DMS79 (cell line): Measurements from ENCODE around the gene ARHGEF7.

Experiments used
- DNase-seq: peaks from one replicate; lab custom pipeline; 2025; lab: John Stamatoyannopoulos, UW

Gene ARHGEF7

DNA sequence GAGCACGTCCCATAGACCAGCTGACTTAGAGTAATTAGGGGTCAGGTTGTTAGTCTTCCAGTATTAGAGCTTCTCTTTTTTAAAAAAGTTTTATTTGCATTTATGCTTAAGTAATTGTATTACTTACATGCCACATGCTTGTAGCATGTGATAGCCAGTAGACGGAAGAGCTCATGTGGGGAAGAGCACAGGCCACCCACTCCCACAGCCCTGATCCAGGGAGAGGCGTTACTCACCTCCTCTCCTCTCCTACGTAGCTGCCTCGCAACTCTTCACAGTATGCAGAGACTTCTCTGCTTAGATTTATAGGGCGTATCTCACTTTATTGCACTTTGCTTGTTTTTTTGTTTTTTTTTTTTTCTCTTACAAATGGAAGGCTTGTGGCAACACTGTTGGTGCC lies 110.1 kb downstream of the ARHGEF7 start:
- no peak for DNase-seq

DNA sequence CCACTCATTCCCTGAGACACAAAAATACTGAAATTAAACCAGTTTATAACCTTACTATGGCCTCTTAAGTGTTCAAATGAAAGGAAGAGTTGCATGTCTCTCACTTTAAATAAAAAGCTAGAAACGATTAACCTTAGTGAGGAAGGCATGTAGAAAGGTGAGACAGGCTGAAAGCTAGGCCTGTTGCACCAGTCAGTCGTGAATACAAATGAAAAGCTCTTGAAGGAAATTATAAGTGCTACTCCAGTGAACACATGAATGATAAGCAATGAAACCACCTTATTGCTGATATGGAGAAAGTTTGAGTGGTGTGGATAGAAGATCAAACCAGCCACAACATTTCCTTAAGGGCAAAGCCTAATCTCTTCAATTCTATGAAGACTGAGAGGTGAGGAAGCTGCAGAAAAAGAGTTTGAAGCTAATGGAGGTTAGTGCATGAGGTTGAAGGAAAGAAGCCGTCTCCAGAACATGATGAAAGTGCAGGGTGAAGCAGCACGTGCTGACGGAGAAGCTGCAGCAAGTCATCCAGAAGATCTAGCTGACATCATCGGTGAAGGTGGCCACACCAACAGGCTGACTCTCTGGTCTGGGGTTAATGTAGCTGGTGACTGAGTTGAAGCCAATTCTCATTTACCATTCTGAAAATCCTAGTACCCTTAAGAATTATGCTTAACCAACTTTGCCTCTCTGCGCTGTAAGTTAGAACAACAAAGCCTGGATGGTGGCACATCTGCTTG lies 110.9 kb downstream of the ARHGEF7 start:
- peak; percentile 82 for DNase-seq

DNA sequence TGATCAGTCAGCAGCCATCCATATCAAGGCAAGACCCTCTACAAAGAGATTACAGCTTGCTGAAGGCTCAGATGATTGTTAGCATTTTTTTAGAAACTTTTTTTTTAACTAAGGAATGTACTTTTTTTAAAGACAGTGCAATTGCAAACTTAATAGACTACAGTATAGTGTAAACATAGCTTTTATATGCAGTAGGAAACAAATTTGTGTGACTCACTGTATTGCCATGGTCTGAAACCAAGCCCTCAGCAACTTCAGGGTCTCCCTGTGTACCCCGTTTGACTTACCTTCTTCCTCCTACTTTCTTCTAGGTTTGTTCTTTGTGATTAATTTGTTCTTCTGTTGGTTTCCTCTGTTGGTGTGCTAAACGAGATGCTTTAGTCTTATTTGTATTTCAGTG lies 112.3 kb downstream of the ARHGEF7 start:
- no peak for DNase-seq

DNA sequence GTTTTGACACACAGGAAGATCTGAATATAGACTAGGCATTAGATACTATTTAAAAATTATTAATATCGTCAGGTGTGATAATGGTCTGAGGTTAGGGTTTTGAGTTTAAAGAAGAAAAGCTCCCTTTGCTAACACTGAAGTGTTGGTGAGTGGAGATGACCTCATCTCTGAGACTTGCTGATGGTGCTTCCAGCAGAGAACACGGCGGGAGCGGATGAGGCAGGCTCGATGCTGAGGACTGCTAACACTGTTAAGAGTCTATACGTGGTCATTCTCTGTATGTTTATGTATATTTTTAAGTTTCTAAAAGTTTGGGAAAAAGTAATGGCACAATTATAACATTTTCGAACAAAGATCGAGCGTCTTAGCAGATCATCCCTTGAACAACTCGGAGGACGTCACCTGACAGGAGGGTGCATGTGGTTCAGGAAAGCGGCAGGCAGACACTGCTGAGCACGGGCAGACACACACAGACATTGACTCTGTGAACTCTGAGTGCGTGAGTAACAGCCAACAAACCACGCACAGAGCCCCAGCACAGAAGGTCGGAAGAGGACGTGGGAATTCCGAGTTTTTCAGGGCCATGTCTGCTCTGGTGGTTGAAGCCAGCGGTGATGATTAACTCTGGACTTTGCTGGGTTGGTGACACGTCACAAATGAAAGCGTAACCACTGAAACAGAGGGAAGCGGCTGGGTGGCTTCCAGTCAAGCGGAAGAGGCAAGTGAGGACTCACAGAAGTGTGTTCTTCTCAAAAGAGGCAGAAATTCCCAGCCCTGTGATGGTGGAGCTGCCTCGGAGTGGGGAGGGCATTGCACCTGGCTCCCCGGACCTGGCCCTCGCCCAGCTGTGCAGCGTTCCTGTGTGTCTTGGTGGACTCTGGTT lies 113.4 kb downstream of the ARHGEF7 start:
- DNase-seq, result peak; percentile 89

DNA sequence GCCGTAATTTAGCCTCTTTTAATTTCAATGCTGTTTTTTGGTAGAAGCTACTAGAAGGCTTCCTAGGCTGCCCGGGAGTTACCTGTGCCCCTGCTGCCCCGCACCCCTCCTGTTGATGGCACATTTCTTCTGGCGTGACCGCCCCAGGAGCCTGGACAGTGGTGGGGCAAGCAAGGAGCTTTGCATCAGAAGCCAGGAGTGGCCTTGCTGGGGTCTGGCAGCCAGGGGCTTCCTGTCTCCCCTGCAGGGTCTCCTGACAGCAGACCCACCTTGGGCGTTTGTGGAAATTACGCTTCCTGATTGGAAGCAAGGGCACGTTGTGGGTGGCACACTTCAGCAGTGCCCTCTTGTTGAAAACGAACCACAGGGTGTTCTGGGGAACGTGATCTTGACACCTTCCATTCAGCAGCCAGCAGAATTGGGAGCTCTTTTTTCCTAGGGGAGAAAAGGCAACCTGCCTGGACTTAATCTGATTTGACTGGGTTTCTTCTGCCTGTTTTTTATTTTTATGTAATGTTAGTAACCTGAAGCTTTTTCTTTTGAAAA lies 115.3 kb downstream of the ARHGEF7 start:
- no peak for DNase-seq

DNA sequence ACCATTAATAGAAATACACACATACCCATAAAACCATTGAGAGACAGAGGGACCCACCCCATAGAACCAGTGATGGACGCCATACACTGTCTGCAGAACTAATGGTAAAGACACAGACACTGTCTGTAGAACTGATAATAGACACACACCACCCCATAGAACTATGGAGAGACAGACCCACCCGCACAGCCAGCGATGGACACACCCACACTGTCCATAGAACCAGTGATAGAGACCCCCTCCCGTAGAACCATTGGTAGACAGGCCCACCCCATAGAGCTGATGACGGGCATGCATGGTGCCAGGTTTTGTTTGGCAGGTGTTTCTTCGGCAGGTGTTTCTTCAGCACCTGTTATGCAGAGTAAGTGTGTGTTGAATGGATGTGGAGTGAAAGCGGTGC lies 117.1 kb downstream of the ARHGEF7 start:
- DNase-seq, result no peak

DNA sequence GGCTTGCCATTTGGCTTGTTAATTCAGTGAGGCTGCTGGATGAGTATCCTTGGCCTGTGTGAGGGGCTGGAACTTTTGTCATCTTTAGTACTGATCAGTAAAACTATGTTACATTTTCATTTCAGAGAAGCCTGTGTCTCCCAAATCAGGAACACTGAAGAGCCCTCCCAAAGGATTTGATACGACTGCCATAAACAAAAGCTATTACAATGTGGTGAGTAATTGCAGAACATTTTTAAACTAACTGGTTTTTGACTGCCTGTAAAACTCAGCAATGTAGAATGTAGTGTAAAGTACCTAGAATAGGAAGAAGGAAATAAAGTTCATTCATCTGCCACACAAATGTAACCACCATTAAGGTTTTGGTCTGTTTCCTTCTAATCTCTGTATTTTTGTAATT lies 118.0 kb downstream of the ARHGEF7 start:
- no peak for DNase-seq

DNA sequence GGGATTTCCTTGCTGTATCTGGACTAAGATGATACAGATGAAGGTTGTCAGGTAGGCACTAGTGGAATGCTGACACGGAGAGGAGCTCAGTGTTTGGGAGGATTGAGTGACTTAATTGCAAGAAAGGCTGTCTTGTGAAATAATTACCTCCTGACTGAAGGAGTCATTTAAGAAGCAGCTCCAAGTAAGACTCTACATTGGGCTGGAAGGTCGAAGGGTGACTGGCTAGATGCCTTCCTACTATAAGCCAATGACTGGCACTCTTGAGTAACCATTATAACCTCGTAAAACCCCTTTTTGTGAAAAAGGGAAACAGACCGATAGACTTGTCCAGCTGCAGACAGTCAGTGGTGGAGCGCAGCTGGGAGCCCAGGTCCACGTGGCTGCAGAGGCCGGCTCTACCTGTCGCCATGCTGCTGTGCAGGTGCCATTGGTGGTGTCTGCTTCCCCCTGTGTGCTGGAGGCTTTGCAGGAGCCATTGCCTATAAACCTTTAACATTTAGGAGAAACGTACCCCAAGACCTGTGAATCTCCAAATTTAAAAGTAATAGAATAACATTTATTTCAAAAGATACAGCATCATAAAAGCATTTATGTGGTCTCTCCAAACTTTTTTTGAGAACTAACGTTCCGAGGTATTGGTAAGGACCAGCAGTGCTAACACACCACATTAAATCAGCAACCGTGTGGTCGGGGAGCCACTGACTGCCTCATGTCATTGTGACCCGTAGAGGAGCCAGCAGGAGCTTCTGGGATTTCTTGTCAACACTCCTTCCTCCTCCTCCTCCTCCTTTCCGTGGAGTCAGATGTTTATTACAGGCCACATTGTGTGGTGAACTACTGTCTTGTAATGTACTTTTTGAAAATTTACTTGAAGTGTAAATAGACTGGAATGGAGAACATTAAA lies 124.9 kb downstream of the ARHGEF7 start:
- DNase-seq, result no peak

DNA sequence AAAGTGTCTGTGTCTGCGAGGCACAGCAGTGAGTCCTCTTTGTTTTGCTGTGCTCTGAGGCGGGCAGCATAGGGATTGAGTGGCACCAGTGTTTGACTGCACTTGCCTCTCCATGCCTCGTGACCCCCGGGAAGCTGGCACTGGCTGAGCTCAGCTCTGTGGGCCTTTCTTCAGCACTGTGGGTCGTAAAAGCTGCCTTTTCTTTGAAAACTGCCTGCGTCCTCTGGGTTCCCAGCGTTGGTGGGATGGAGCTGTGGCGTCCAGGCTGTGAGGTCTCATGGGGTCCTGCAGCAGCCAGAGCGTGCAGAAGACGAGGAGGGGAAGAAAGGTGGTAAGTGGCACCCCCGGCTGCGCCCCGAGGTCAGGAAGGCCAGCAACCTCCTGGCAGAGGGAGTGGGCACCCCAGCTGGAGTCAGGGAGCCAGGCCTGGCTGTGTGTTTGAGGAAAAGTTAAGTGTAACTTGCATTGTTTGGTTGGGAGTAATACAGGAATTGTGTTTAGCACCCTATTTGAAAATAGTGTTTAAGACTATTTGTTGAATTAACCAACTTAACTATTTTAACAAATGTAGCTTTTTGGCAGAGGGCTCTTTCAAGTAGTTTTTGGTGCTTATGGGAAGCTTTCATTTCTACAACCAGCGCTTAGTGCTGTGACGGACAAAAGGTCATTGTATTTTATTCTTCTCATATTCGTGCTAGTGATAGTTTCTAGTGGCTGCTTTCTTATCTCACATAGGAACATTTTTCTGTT lies 126.1 kb downstream of the ARHGEF7 start:
- DNase-seq, result peak; percentile 96

DNA sequence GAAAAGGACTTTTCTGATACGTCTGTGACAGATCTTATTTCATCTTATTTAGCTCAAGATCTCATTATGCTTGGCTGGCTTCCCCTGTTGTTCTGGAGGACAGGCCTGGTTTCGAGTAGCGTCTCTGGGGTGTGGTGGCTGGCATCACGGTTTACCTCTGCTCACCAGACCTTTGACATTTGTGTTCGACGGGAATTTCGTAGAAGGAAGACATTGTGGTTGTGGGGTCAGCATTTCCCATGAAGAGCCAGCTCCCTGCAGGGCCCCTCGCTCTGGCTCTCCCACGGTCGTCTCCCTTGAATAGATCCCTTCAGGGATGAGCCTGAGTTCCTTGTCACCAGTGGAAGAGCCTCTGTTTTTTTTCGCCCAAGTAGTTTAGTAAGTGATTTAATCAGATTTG lies 126.8 kb downstream of the ARHGEF7 start:
- DNase-seq, result peak; percentile 79

DNA sequence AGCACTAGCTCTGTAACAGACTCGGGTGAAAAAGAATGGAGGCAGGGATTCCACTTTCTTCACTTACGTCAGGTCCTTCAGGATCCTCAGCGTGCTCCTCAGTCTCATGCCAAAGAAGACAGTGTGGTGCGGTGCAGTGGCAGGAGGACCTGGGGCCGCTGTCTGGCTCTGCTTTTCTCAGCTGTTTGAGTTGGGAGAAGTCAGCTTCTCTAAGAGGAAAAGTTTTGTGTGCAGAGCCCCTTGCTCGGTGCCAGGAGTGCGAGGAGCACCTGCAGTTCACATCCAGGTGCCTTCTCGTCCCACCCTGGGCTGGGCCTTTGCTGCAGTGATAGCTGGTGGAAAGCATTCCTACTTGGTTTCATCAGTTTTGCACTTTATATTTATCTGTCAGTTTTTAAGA lies 127.5 kb downstream of the ARHGEF7 start:
- no peak for DNase-seq

DNA sequence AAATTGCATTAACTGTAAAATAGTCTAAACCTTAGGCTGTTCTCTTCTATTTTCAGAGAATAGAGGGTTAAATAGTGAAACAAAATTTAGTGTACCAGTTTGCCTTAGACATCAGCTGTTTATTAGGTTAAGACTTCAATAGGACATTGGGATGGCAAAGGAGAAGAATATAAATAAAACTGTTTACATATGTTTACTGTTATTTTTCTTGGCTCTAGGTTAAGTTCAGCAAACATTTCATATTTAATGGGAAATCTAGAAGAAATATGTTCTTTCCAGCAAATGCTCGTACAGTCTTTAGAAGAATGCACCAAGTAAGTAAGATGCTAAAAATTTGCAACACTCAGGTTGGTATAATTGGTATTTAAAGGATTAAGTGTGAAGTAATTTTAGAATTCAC lies 128.9 kb downstream of the ARHGEF7 start:
- DNase-seq, result no peak

DNA sequence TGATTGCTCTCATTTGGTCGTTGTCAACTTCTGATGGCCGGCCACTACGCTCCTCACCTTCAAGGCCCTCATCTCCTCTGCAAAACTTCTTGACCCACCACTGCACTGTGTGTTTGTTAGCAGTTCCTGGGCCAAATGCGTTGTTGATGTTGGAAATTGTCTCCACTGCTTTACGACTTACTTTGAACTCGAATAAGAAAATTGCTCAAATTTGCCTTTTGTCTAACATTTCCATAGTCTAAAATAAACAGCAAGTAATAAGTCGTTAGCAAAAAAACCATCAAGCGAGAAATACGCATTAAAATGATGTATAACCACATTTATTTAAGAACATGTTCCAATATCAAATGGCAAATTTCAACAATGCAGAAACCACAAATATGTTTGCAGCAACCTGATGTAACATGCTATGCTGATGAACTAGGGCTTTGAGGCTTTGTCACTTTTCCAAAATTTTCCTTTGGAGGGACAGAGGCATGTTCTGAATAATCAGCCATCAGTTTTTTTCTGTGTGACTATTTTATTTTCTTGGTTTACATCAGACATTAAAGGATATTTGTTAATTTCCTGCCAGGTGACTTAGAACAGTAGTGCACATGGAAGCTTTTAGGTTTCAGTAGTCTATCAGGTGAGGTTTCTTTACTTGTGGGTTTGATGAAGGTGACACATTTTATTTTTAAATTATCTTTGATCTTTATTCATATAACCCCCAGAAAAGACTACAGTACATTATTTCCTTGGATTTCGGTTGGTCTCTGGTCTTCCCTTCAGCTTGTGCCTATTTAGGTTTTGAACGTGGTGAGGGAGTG lies 130.7 kb downstream of the ARHGEF7 start:
- no peak for DNase-seq

DNA sequence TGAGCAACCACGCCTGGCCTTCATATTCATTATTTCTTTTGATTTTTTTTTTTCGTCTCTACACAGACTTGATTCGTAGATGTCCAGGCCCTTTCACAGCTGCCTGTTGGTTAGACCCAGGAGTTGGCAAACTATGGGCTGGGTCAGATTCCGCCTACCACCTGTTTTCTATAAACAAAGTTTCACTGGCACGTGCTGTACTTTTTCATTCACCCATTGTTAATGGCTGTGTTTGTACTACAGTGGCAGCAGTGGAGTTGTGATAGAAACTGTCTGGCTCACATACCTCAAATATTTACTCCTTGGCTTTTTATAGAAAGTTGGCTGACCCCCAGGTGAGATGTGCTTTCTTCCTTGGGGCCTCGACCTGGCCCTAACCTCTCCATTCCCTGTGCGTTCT lies 132.4 kb downstream of the ARHGEF7 start:
- no peak for DNase-seq

DNA sequence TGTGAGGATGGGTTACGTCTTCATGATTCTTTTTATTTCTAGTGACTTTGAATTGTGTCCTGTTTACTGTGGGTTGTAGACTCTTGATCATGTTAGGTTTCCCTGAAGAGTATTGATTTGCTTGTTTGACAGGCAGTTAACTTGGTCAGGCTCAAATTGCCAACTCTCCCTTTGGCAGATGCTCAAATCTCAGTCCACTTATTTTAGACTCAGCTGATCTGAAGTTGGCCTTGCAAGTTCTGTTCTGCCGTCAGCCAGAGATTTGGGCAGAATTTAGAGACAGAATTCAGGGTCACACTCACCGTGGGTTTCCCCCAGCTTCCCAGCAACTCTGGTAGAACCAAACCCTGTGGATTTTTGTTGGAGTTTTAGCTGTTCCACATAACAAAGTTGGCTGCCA lies 133.7 kb downstream of the ARHGEF7 start:
- DNase-seq, result no peak

DNA sequence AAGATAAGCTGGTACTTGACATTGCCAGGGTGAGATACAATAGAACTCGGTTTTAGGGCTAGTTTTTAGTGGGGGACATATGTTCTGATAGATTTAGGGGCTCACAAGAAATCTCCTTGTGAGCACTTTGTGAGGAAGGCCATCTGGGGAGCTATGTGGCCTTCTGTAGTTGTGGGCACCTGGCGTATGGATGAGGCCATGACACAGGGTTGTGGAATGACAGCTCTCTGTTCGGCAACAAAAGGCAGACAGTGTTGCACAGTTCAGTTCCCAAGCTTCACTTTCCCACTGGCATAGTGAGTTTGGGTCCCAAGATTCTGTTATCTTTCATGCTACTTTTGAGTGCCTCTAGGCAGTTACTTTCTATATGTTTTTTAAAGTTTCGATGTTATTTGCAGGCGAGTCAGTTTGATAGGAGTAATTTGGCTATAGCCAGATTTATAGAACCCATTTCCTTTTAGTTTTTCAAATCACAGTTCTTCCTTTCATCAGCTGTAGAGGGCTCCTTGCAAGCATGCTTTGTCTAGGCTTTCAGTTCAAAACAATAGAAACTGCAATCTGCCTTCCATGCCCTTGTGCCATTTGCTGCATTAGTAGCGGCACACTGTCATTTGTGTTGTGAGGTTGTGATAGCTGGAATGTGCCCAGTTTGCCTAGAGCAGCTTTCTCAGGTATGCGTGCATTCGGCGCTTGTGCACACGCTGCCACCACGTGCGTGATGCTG lies 134.7 kb downstream of the ARHGEF7 start:
- no peak for DNase-seq

DNA sequence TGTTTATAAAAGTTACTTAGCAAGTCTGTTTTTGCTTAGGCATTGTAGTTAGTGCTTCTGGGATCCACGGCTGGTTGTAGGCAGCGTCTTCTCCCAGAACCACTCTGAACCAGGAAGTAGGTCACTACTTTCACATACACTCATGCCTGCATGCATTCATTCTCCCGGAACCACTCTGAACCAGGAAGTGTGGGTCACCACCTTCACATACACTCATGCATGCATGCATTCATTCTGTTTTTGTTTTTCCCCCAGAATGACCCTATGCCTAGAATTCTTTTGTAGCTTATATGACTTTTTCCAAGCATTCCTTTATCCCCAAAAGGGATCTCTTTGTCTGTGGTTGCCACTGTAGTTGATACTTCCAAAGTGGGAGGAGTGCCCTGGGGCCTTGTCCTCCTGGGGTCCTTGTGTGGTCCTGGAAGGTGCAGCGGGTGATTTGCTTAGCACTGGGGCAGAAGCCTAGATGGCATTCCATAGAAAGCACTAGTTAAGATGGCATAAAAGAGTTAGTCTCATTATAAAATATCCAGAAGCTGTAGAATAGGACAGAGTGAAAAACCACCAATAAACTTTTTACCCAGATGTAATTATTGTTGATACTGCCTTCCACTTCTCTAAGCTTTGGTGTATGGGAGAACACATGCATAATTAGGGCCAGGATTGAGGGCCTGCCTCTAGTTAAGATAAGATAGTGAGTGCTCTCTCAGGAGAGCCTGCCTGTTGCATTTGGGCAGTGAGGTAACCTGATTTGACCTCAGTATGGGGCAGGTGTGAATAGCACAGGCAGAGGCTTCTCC lies 136.7 kb downstream of the ARHGEF7 start:
- peak; percentile 69 for DNase-seq

DNA sequence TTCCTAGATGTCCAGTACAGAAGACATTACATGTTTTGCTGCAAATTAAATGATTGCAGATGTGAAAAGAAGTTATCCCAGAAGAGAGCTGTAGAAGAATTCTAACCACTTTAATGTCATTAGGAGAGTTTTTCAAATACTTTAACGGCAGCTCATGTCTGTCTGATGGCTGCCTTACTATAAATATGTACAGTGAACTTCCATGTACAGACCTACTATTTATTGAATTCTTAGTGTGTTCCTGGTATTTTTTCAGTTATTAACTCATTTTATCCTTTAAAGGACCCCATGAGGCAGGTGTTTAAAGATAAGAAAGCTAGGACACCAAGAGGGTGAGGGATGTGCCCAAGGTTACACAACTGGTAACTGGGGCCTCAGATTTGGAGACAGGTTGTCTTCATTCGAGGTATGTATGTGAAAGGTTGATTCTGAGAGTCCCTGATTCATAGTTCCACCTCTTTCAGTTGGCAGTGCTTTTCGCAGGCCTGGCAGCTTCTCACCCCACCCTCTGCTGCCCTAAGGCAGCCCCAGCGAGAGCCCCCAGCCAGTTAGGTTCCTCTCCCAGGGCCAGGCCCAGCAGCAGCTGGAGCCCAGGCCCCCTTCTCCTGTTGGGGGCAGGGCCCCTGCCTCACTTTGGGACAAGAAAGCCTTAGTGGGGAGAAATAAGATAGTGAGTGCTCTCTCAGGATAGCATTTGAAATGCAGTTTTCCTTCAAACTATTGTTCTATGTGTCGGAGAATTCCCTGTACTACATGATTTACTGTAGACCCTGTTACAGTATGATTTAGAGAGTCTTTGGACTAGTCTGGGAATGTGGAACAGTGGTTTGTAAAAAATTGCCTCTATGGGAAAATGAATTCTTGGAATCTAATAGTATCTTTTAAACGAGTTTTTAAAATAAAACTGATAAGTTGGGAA lies 137.6 kb downstream of the ARHGEF7 start:
- DNase-seq, result no peak
